Muscle layer of duodenum (tissue), 2 donors: Measurements from ENCODE around the gene NBPF20.
"Not testable (repeated sequence)": the region's sequence is repeated elsewhere in the genome, so short reads cannot be mapped to it uniquely, and the experiment has no call there.

ENCODE experiments used
- H3K27ac ChIP-seq: one replicate; pipeline ENCODE4 v1.7.0; 2013; ENCODE audit warnings: mild to moderate bottlenecking, low read length
- H3K27me3 ChIP-seq: one replicate; pipeline ENCODE4 v1.7.0; 2013; ENCODE audit warnings: low read depth, mild to moderate bottlenecking, control low read depth, low read length
- H3K36me3 ChIP-seq, 2 donors: one replicate each; pipeline ENCODE4 v1.7.0; 2013; ENCODE audit warnings: low read length in 2 of 2, control low read depth in 1 of 2, mild to moderate bottlenecking in 1 of 2; ENCODE audit not compliant: insufficient read depth in 2 of 2, control insufficient read depth in 1 of 2
- H3K4me1 ChIP-seq, 2 donors: one replicate each; pipeline ENCODE4 v1.7.0; 2013; ENCODE audit warnings: low read length in 2 of 2, mild to moderate bottlenecking in 2 of 2, control low read depth in 1 of 2, moderate library complexity in 1 of 2; ENCODE audit not compliant: insufficient read depth in 2 of 2, control insufficient read depth in 1 of 2
- H3K4me3 ChIP-seq, 2 donors: one replicate each; pipeline ENCODE4 v1.7.0; 2013; ENCODE audit warnings: low read length in 2 of 2, low read depth in 1 of 2, mild to moderate bottlenecking in 1 of 2
- H3K9me3 ChIP-seq, 2 donors: one replicate each; pipeline ENCODE4 v1.7.0; 2013; ENCODE audit warnings: low read length in 2 of 2, control low read depth in 1 of 2, mild to moderate bottlenecking in 1 of 2; ENCODE audit not compliant: control insufficient read depth in 1 of 2
- donor health status: healthy.

The NBPF20 gene, protein sequence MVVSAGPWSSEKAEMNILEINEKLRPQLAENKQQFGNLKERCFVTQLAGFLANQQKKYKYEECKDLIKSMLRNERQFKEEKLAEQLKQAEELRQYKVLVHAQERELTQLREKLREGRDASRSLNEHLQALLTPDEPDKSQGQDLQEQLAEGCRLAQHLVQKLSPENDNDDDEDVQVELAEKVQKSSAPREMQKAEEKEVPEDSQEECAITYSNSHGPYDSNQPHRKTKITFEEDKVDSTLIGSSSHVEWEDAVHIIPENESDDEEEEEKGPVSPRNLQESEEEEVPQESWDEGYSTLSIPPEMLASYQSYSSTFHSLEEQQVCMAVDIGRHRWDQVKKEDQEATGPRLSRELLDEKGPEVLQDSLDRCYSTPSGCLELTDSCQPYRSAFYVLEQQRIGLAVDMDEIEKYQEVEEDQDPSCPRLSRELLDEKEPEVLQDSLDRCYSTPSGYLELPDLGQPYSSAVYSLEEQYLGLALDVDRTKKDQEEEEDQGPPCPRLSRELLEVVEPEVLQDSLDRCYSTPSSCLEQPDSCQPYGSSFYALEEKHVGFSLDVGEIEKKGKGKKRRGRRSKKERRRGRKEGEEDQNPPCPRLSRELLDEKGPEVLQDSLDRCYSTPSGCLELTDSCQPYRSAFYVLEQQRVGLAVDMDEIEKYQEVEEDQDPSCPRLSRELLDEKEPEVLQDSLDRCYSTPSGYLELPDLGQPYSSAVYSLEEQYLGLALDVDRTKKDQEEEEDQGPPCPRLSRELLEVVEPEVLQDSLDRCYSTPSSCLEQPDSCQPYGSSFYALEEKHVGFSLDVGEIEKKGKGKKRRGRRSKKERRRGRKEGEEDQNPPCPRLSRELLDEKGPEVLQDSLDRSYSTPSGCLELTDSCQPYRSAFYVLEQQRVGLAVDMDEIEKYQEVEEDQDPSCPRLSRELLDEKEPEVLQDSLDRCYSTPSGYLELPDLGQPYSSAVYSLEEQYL (N-terminal part only)

DNA sequence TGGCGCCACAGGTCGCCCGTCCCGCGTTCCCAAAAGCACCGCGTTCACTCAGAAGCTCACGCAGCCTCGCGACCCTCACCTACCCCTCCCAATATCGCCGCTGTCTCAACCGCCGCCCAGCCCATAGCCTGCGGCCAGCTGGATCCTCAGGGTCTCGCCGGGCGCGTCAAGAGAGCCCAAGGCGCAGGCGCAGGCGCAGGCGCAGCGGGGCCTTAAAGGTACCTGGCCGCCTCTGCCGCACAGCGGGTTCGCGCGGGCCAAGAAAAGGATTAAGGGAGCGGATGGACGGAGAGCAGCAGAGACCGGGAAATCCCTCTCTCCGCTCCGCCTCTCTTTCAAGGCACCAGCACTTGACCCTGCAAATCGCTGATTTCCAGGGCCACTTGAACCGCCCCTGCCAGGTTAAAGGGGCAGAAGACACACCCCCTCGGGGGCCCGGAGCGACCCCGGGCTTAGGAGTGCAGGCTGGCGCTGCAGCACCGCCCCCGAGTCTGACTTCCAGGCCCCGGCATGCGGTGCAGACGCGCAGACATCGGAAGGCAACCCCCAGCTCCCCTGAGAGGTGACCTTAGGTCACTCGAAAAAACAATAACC is at the start of gene NBPF20:
Gene NBPF20, minus strand, starts transcription at position 168 of the 594 bp plus-strand sequence. CDS start 20,331 bp downstream, outside the sequence.
- no peak within 1 kb of the TSS for H3K27ac ChIP-seq
- peaks cover 0 to 4% of the 10 kb centered on the region in 2 donors for H3K4me1 ChIP-seq
- no peaks in the 10 kb centered on the region for H3K36me3 ChIP-seq
- peak within 1 kb of the TSS; percentile 42 to 78 for H3K4me3 ChIP-seq
- peaks cover 23% of the 10 kb centered on the region for H3K27me3 ChIP-seq
- peaks cover 0 to 11% of the 10 kb centered on the region in 2 donors for H3K9me3 ChIP-seq

GRCh38 chr1:145474837-145475368 is 49.5 kb upstream of the NBPF20 start:
- not testable (repeated sequence) for H3K36me3 ChIP-seq, H3K4me3 ChIP-seq, H3K9me3 ChIP-seq, H3K27ac ChIP-seq, H3K4me1 ChIP-seq, H3K27me3 ChIP-seq

GRCh38 chr1:145472731-145473130 is 47.3 kb upstream of the NBPF20 start:
- H3K27me3 ChIP-seq, H3K36me3 ChIP-seq, H3K4me1 ChIP-seq, H3K4me3 ChIP-seq, H3K27ac ChIP-seq, H3K9me3 ChIP-seq: not testable (repeated sequence)

DNA sequence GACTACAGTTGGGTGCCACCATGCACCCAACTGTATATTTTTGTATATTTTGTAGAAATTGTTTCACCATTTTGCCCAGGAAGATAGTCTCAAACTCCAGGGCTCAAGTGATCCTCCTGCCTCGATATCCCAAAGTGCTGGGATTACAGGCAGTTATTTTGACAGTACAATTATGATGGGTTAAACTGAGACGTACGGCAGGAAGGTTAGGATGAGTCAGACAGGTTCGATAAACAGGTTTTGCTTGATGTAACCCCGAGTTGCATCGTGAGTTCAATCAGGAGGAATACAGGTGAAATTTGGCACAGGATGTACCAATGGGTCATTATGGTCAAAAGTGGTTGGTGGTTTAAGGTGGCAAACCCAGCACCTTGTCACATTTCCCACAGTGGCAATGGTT is 46.0 kb upstream of the NBPF20 start:
- not testable (repeated sequence) for H3K27ac ChIP-seq, H3K4me1 ChIP-seq, H3K27me3 ChIP-seq, H3K4me3 ChIP-seq, H3K36me3 ChIP-seq, H3K9me3 ChIP-seq

DNA sequence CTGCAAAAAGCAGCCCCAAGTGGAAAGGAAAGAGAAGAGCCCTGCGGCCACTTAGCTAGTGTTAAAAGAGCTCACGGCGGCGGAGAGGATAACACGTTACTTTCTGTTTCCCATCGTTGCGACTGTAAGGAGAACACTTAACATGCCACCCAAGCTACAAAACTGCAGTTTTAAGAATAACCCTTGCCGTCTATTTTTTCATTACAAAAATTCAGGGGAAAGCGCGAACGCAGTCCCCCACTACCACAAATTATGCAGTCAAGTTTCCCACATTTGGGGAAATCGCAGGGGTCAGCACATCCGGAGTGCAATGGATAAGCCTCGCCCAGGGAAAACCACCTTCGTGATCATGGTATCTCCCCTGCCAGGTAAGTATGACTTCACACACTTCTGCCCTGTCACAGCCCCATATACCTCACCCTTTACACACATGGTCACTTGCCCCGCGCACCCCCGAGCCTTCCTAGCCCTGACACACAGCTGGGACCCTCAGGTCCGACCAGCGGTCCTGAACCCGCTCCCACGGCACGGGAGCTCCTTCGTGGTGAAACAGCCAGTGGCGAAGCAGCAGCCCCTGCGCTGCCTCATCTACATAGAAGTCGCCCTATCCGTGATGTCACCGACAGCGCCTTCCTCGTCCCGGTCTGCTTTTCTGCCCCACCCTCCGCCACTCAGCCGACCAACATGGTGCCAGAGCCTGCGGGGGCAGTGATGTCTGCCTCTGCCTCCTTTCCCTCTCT is 40.2 kb upstream of the NBPF20 start:
- peak overlapping the region; percentile 40 to 52 for H3K4me3 ChIP-seq
- not testable (repeated sequence) for H3K27ac ChIP-seq

DNA sequence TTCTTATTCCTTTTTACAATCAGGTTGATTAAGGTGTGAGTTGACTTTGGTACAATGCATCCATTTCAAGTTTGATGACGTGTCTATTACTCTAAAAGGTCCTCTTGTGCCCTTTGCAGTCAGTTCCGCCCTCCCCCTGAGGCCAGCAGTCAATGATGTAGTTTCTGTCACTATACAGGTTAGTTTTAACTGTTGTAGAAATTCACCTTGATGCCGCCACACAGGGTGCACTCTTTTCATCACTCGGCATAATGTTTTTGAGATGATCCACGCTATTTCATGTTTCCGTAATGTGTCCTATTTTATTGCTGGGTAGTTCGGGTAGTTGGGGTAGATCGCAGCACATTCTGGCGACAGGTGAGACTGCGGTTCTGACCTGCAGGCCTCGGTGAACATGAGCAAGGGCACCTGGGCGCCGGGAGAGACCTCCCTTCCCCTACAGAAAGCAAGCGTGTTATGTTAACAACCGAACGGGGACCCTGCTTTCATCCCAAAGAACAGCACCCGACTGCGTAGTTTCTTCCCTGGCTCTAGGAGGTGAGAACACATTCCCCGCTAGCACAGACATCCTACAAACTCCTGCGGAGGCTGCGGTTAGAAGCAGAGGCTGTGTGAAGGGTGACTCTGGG is 39.4 kb upstream of the NBPF20 start:
- H3K36me3 ChIP-seq, H3K4me1 ChIP-seq, H3K27me3 ChIP-seq, H3K9me3 ChIP-seq, H3K27ac ChIP-seq: not testable (repeated sequence)
- H3K4me3 ChIP-seq: peak overlapping the region; percentile 40 to 52

More for the DNA sequence above, 40.2 kb upstream of the NBPF20 start:
- not testable (repeated sequence) for H3K4me1 ChIP-seq, H3K36me3 ChIP-seq, H3K27me3 ChIP-seq, H3K9me3 ChIP-seq

DNA sequence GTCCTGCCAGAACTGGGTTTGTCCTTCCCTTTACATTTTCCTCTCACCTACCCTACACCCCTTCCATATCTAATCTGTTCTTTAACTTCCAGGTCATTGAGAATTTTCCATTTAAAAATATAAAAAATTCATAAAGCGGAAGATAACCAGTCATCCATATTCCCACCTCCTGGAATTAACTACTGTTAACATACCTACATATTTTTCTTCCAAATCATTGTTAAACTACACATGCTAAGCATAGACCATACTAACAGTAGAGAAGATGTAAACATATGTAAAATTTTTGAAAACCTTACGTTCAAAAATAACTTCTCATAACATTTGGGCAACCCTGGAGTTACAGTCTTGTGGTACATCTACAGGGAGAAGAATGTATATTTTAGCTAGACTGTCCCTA is 38.6 kb upstream of the NBPF20 start:
- H3K9me3 ChIP-seq, H3K4me1 ChIP-seq, H3K36me3 ChIP-seq, H3K27ac ChIP-seq, H3K27me3 ChIP-seq, H3K4me3 ChIP-seq: not testable (repeated sequence)

DNA sequence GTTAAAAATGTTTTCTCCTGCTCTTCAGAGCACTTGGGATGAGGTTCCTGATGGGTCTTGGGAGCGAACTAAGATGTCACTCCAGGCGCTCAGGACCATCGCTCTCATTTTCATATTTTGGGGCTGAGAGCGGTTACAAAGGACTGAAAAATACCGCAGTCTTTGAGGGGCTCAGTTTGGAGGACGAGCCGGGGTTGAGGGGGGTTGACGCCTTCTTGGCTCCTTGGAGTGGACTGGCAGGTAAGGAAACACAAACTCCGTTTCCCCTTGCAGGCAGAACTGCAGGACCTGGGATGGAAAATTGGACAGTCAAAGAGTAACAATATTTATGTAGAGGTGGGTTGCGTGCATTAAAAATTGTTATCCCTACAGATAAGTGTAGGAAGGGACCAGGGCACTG is 35.3 kb upstream of the NBPF20 start:
- H3K4me1 ChIP-seq, H3K9me3 ChIP-seq, H3K36me3 ChIP-seq, H3K27me3 ChIP-seq, H3K27ac ChIP-seq, H3K4me3 ChIP-seq: not testable (repeated sequence)

DNA sequence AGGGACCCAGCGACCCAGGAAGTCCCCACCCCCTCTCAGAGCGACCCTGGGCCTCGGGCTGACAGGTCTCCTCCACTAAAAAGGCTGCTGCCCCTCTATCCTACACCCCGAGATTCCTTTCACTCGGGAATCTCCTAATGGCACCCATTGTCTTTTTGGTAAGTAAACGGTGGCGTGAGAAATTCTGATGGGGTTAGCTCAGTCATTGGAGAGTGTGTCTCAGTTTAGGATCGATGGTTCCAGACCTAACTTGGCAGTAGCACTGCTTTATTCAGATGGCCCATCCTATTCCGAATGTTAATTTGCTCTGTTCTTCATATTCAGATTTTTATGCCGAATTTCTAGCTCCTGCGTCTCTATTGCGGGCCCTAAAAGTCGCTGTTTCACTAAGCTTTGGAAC is 34.6 kb upstream of the NBPF20 start:
- H3K9me3 ChIP-seq, H3K4me1 ChIP-seq, H3K27ac ChIP-seq, H3K27me3 ChIP-seq, H3K4me3 ChIP-seq, H3K36me3 ChIP-seq: not testable (repeated sequence)

GRCh38 chr1:145459591-145459990 is 34.2 kb upstream of the NBPF20 start:
- H3K36me3 ChIP-seq, H3K4me1 ChIP-seq, H3K27me3 ChIP-seq, H3K27ac ChIP-seq, H3K4me3 ChIP-seq, H3K9me3 ChIP-seq: not testable (repeated sequence)
